Measurements from ENCODE around the gene RILPL1.
"Not testable (repeated sequence)": the region's sequence is repeated elsewhere in the genome, so short reads cannot be mapped to it uniquely, and the experiment has no call there.

Gene RILPL1

GRCh38 chr12:123533672-123534643 lies at the start of gene RILPL1:
TSS of gene RILPL1 (minus strand) at chr12:123533719. CDS start at chr12:123533482, 237 bp downstream.
- no peak within 1 kb of the TSS for H3K4me3 ChIP-seq (IDR thresholded peaks at IDR 0.05; ENCODE audit: insufficient read depth, low read depth, low read length)
- no peaks in the 10 kb centered on the region for H3K79me2 ChIP-seq (ENCODE audit: insufficient read depth, low read depth)
- no peaks in the 10 kb centered on the region for H4K20me1 ChIP-seq (ENCODE audit: insufficient read depth)
- H3K27ac ChIP-seq = no peak within 1 kb of the TSS
- H3K4me1 ChIP-seq (ENCODE audit: low read depth, poor library complexity, severe bottlenecking) = peaks cover 14% of the 10 kb centered on the region
- H3K9ac ChIP-seq = no peak within 1 kb of the TSS
- peak within 1 kb of the TSS; percentile 39; the same call in 1 of the 2 replicates for H3K4me2 ChIP-seq
- no peaks in the 10 kb centered on the region for H3K27me3 ChIP-seq (ENCODE audit: insufficient read depth, low read depth)
- TF ChIP-seq CTCF (conservative IDR thresholded peaks at IDR 0.05; ENCODE audit: low read depth, low read length) = no peak
- H2AFZ ChIP-seq (ENCODE audit: low read depth) = peak within 1 kb of the TSS; percentile 49
- no peaks in the 10 kb centered on the region for H3K36me3 ChIP-seq (ENCODE audit: insufficient read depth)

- no peak overlapping the region for H3K27ac ChIP-seq
- H3K4me2 ChIP-seq = no peak overlapping the region
- H3K27me3 ChIP-seq (ENCODE audit: insufficient read depth, low read depth) = no peaks in the 10 kb centered on the region
- peaks cover 12% of the 10 kb centered on the region for H3K4me1 ChIP-seq (ENCODE audit: low read depth, poor library complexity, severe bottlenecking)
- no peak for TF ChIP-seq CTCF (conservative IDR thresholded peaks at IDR 0.05; ENCODE audit: low read depth, low read length)
- peaks cover 13% of the 10 kb centered on the region for H3K79me2 ChIP-seq (ENCODE audit: insufficient read depth, low read depth)
- no peak overlapping the region for H3K4me3 ChIP-seq (IDR thresholded peaks at IDR 0.05; ENCODE audit: insufficient read depth, low read depth, low read length)
- no peaks in the 10 kb centered on the region for H3K36me3 ChIP-seq (ENCODE audit: insufficient read depth)
- H2AFZ ChIP-seq (ENCODE audit: low read depth) = no peak overlapping the region
- no peak overlapping the region for H3K9ac ChIP-seq
- H4K20me1 ChIP-seq (ENCODE audit: insufficient read depth) = no peaks in the 10 kb centered on the region
Observed at GRCh38 chr12:123580772-123581171, 47.3 kb upstream of the RILPL1 start.

- H4K20me1 ChIP-seq (ENCODE audit: insufficient read depth); H3K4me3 ChIP-seq (IDR thresholded peaks at IDR 0.05; ENCODE audit: insufficient read depth, low read depth, low read length); H2AFZ ChIP-seq (ENCODE audit: low read depth); H3K36me3 ChIP-seq (ENCODE audit: insufficient read depth); H3K4me2 ChIP-seq; H3K27me3 ChIP-seq (ENCODE audit: insufficient read depth, low read depth); H3K79me2 ChIP-seq (ENCODE audit: insufficient read depth, low read depth); H3K4me1 ChIP-seq (ENCODE audit: low read depth, poor library complexity, severe bottlenecking); H3K27ac ChIP-seq; H3K9ac ChIP-seq: not testable (repeated sequence)
Observed at GRCh38 chr12:123578829-123579228, 45.3 kb upstream of the RILPL1 start.

- TF ChIP-seq CTCF (conservative IDR thresholded peaks at IDR 0.05; ENCODE audit: low read depth, low read length) = no peak
- H3K27me3 ChIP-seq (ENCODE audit: insufficient read depth, low read depth) = no peaks in the 10 kb centered on the region
- H2AFZ ChIP-seq (ENCODE audit: low read depth) = no peak overlapping the region
- no peak overlapping the region for H3K4me2 ChIP-seq
- no peak overlapping the region for H3K9ac ChIP-seq
- peaks cover 7% of the 10 kb centered on the region for H3K4me1 ChIP-seq (ENCODE audit: low read depth, poor library complexity, severe bottlenecking)
- no peaks in the 10 kb centered on the region for H3K36me3 ChIP-seq (ENCODE audit: insufficient read depth)
- no peak overlapping the region for H3K27ac ChIP-seq
- H4K20me1 ChIP-seq (ENCODE audit: insufficient read depth) = no peaks in the 10 kb centered on the region
- H3K4me3 ChIP-seq (IDR thresholded peaks at IDR 0.05; ENCODE audit: insufficient read depth, low read depth, low read length) = no peak overlapping the region
- no peaks in the 10 kb centered on the region; the same call in 1 of the 2 replicates for H3K79me2 ChIP-seq (ENCODE audit: insufficient read depth, low read depth)
Observed at GRCh38 chr12:123578243-123578642, 44.7 kb upstream of the RILPL1 start.

- no peaks in the 10 kb centered on the region for H3K36me3 ChIP-seq (ENCODE audit: insufficient read depth)
- no peaks in the 10 kb centered on the region for H3K79me2 ChIP-seq (ENCODE audit: insufficient read depth, low read depth)
- no peak overlapping the region for H3K4me3 ChIP-seq (IDR thresholded peaks at IDR 0.05; ENCODE audit: insufficient read depth, low read depth, low read length)
- H3K9ac ChIP-seq = no peak overlapping the region
- no peaks in the 10 kb centered on the region for H3K27me3 ChIP-seq (ENCODE audit: insufficient read depth, low read depth)
- no peak overlapping the region for H2AFZ ChIP-seq (ENCODE audit: low read depth)
- no peak overlapping the region for H3K27ac ChIP-seq
- no peak overlapping the region for H3K4me2 ChIP-seq
- H4K20me1 ChIP-seq (ENCODE audit: insufficient read depth) = no peaks in the 10 kb centered on the region
- TF ChIP-seq CTCF (conservative IDR thresholded peaks at IDR 0.05; ENCODE audit: low read depth, low read length) = no peak
- no peaks in the 10 kb centered on the region for H3K4me1 ChIP-seq (ENCODE audit: low read depth, poor library complexity, severe bottlenecking)
Observed at GRCh38 chr12:123576611-123577010, 43.1 kb upstream of the RILPL1 start.
